HTR-8/SVneo (cell line): ENCODE results near the gene C12orf76.
"Not testable (repeated sequence)": the region's sequence is repeated elsewhere in the genome, so short reads cannot be mapped to it uniquely, and the experiment has no call there.

Experiments used
- DNase-seq: peaks from one replicate; pipeline ENCODE4 v3.0.0; 2011; ENCODE audit warnings: low spot score, mixed read lengths; ENCODE audit not compliant: insufficient read length
- FAIRE-seq: peaks from 2 replicates; lab custom pipeline; 2011; peaks lifted over from hg19 to GRCh38; lab: Jason Lieb, UNC

Gene C12orf76

DNA sequence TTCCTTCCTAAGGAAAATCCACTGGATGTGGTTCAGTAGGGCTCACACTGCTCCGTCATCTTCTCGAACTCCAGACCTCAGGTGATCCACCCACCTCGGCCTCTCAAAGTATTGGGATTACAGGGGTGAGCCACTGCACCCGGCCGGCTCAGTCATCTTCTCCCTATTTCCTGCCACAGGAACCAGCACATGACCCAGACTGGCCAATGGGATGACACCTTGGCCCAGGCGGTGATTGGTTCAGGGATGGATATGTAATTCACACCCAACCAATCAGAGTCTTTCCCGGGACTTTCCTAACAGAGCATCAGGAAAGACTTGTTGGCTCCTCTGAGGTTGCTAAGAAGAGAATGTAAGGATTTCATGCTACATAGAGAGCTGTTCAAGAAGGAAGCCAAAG is 19.2 kb upstream of the C12orf76 start:
- no peak for DNase-seq

DNA sequence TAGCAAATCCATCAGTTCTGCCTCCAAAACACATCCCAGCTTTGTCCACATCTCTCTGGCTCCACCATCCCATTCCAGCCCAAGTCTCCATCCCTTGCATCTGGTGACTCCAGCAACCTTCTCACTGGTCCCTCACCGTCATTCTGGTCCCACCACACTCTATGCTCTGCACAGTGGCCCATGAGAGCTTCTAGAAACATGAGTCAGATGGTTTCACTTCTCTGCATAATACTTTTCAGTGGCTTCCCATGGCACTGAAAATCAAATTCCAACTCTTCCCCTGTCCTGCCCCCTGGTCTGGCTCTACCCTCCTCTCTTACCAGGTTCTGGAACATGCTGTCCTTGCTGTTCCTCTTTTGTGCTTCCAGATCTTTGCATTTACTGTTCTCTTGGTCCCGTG is 17.2 kb upstream of the C12orf76 start:
- no peak for DNase-seq
- FAIRE-seq: no peak

More for the DNA sequence above, 19.2 kb upstream of the C12orf76 start:
- FAIRE-seq: no peak

DNA sequence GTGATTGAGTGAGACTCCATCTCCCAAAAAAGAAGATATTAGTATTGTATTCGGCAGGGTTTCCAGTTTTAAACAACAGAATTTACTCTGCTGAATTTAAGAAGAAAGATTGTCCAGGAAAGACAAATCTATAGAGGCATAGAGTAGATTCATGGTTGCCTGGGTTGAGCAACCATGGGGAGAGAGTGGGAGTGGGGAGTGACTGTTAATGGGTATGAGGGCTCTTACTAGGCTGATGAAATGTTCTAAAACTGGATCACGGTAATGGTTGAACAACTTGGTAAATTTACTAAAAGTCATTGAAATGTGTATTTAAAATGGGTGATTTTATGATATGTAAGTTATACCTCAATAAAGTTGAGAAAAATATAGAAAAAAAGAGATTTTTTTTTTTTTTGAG is 13.9 kb upstream of the C12orf76 start:
- DNase-seq (no peak), FAIRE-seq (no peak)

DNA sequence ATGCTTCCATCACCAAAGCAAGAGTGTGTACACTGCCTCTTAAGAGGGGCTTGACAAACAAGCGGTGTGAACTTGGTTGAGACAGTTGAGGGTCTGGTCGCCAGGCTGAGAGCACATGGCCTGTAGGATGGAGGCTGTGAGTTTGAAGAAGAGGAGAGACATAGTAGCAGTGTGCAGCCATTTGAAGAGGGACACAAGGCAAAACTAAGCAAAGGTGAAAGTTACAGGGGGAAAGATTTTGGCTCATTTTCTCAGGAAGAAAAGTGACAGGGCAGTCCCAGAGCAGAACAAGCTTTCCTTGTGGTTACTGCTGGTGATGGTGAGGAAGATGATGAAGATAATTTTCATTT is 11.3 kb upstream of the C12orf76 start:
- DNase-seq: no peak
- FAIRE-seq: no peak

DNA sequence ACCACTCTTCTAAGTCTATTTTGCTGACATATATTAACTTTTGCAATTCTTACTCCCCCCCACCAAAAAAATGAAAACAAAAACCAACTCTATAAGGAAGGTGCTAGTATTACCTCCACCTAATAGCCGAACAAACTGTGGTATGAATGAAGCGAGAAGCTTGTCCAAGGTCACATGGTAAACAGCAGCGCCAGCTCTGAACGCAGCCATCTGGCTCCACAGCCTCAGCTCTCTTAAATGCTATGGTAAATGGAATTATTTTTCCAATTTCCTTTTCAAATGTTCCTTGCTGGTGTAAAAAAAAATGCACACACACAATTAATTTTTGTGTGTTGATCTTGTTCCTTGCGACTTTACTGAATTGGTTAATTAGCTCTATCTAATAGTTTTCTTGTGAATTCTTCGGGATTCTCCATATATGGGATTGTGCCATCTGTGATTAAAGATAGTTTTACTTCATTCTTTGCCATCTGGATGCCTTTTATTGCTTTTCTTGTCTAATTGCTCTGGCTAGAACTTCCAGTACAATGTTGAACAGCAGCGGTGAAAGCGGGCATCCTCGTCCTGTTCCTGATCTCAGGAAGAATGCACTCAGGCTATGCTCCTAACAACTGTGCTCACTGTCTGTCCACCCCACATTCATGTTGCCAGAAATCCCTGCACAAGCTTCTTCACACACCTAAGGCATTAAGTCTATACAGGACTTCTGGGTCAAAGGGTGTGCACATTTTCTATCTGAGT is 10.7 kb upstream of the C12orf76 start:
- DNase-seq: no peak
- FAIRE-seq: no peak

DNA sequence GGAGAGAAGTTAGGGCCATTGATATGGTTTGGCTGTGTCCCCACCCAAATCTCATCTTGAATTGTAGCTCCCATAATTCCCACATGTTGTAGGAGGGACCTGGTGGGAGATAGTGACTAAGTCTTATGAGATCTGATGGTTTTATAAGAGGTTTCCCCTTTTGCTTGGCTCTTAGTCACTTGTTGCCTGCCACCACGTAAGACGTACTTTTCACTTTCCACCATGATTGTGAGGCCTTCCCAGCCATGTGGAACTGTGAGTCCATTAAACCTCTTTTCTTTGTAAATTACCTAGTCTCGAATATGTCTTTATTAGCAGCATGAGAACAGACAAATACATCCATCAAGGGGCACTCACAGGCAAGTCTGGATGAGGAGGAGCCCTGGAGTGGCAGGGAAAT is 8.3 kb upstream of the C12orf76 start:
- FAIRE-seq, DNase-seq: not testable (repeated sequence)

DNA sequence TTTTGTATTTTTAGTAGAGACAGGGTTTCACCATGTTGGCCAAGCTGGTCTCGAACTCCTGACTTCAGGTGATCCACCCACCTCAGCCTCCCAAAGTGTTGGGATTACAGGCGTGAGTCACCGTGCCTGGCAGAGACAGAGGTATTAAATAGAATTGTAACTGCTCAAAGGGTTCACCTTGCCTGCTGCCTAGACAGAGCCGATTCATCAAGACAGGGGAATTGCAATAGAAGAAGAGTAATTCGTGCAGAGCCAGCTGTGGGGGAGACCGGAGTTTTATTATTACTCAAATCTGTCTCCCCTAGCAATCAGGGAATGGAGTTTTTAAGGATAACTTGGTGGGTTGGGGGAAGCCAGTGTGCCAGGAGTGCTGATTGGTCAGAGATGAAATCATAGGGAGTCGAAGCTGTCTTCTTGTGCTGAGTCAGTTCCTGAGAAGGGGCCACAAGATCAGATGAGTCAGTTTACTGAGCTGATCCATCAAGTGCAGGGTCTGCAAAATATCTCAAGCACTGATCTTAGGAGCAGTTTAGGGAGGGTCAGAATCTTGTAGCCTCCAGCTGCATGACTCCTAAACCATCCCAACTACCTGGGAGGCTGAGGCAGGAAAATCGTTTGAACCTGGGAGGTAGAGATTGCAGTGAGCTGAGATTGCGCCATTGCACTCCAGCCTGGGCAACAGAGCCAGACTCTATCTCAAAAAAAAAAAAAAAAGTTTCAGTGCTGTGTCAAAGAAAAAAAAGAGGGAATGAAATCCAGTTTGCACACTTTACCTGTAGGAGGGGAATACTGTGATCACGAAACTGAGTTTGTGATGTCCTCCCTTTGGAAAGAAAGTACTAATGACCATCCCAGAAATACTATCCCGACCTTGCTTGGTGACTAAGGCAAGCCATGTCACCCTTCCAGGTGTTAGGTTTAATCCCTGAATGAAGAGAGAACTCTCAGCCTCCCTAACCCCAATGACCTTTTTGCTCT is 7.3 kb upstream of the C12orf76 start:
- FAIRE-seq, DNase-seq: not testable (repeated sequence)

DNA sequence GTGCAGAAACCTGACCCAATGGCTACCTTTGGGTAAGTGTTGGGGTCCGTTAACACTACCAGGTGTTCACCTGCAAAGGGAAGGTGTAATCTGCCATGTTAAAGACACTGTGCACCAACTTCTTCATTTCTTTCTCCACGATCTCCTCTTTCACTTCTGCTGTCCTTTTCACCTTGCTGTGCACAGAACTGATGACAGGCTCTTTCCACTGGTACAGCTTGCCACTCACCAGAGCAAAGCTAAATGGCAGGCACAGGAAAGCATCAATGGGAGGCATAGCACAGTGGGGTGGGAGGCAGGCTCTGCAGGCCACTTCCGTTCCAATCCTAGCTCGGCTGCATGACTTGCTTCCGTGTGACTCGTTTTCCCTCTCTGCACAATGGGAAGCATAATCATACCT is 2.6 kb upstream of the C12orf76 start:
- no peak for DNase-seq
- FAIRE-seq: no peak

DNA sequence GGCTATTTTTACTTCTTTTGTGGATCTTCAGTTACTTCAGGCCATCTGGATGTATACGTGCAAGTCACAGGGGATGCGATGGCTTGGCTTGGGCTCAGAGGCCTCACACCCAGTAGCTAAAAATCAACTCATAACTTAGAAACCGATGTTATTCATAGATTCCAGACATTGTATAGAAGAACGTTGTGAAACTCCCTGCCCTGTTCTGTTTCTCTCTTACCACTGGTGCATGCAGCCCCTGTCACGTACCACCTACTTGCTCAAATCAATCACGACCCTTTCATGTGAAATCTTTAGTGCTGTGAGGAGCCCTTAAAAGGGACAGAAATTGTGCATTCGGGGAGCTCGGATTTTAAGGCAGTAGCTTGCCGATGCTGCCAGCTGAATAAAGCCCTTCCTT is 1.3 kb upstream of the C12orf76 start:
- not testable (repeated sequence) for FAIRE-seq, DNase-seq

DNA sequence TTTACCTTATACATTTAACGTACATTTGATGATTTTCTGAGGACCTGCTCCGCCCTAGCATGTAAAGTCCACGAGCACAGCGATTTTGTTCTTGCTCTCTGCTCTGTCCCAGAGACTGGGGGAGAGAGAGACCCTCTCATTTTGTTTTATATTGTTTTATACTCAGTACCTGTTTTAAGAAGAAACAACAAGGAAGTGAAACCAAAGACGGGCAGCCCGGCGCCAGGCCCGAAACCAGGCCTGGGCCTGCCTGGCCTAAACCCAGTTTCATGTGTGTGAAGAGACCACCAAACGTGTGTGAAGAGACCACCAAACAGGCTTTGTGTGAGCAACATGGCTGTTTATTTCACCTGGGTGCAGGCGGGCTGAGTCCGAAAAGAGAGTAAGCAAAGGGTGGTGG is 712 bp upstream of the C12orf76 start:
- not testable (repeated sequence) for DNase-seq, FAIRE-seq

DNA sequence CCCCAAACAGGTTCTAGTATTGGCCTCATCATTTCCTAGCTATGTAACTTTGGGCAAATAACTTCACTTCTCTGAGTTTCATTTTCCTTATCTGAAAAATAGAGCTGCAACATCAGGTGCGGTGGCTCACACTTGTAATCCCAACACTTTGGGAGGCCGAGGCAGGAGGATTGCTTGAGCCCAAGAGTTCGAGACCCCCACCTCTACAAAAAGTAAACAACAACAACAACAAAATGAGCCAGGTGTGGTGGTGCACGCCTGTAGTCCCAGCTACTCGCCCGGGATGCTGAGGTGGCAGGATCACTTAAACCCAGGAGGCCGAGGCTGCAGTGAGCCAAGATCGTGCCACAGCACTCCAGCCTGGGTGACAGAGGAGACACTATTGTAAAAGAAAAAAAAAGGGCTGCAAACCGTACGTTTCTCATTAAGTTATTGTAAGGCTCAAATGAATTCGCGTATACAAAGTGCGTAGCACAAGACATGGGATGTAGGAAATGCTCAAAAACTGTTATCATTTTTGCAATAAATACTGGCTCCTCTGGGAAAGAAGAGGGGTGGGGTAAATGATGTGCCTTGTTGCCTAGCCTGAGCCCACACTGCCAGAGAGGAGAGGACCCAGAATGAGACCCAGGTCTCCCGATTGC is 903 bp downstream of the C12orf76 start:
- FAIRE-seq: no peak
- no peak for DNase-seq

DNA sequence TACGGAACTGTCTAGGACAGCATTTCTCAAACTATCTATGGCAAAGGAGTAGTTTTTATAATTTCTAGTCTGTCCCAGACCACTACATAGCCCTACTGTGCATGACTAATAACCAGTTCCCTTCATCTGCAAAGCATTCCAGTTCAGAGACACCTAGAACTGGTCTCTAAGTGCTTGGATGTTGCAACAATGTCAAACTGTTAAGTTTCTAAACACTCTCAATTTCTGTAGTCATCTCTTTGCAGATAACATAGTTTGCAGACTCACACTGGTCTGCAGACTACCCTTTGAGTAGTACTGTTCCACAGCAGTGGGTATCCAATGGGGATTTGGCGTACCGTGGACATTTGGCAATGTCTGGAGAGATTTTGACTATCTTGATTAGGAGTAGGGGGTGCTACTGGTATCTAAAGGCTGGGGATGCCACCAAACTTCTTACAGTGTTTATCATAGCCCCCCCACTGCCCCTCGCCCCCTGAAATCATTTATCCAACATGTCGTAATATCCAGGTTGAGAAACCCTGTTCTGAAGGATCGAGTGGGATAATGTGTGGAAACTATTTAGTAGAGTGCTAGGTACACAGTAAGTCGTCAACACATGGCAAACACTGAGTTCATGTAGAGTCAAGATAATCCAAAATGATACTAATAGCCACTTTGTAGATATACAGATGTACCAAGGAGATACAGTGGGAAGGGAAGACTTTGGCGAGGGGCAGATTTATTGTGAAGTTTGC is 1.7 kb downstream of the C12orf76 start:
- DNase-seq (no peak), FAIRE-seq (no peak)

DNA sequence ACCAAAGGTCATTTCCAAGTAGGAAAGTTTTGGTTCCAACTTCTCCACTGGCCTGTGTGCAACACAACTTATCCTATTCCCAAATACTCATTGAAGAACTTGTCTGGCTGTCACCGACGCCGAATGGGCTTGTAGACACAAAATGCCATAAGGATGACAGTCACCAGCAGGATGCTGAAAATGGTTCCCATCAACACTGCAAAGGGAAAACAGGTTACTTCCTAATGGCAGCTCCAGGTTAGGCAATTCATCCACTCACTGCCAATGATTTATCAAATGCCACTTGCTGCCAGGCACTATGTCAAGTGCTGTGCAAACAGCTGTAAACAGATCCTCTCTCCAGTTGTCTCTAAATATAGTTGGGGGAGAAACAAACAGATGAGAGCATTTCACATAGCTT is 6.1 kb downstream of the C12orf76 start:
- FAIRE-seq: no peak
- DNase-seq: no peak

DNA sequence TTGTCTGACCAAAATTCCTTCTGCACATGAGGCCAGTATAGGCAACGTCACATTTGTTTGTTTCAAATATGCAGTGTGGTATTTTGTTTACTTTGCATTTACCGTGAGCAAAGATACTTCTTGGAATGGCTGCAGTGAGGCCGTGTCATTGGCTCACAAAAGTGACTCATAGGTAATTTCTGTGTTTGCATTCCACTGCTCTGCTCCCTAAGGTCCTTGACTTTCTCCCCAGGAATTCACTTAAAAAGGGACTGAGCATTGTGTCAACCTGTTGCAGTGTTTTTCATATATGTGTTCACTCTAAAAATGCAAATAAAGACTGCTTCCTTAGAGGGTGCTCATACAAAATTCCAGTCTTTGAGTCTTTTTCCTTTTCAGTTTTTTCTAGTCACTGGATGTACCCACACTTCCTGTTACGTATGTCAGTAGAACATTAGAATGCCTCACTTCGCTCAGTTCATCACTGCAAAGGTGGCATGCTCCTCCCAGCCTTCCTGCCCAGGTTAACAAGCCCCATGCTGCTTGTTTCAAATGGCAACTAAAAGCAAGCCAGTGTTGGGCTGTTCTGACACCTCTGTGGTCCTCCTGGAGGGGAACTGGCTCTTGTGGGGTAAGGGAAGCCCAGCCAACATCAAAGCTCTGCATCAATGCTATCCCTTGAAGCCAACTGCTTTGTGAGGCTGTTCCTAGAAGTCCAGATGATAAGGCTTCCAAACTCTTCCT is 9.1 kb downstream of the C12orf76 start:
- DNase-seq (peak; percentile 76), FAIRE-seq (peak; percentile 69)

DNA sequence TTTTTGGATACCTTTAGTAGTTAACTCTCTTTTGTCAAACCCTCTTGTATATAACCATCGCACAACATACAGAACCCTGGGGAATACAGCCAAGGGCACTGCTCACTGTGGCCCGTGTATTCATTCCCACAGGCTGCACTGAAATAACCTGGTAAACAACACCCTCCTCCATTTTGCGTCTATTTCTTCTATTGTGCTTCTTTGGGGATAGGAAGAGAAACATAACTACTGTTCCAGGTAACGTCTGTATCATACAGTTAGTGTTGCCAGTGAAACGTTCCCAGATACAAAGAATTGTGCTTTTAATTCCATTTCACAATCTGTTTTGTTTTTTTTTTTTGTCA is 9.6 kb downstream of the C12orf76 start:
- FAIRE-seq (no peak), DNase-seq (no peak)

DNA sequence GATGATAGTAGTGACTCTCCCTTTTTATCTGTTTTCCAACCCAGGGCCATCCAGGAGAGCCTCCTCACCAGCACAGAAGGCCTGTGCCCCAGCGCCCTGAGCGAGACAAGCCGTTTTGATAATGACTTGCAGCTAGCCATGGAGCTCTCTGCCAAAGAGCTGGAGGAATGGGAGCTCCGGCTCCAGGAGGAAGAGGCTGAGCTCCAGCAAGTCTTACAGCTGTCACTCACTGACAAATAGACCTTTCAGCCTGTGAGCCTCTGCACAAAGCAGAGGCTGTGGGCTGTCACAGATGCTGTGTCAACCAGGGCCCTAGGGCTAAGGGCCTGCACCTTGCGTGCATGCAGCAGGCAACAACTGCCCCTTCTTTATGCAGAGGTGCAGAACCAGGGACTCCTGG is 11.0 kb downstream of the C12orf76 start:
- DNase-seq: no peak
- no peak for FAIRE-seq

DNA sequence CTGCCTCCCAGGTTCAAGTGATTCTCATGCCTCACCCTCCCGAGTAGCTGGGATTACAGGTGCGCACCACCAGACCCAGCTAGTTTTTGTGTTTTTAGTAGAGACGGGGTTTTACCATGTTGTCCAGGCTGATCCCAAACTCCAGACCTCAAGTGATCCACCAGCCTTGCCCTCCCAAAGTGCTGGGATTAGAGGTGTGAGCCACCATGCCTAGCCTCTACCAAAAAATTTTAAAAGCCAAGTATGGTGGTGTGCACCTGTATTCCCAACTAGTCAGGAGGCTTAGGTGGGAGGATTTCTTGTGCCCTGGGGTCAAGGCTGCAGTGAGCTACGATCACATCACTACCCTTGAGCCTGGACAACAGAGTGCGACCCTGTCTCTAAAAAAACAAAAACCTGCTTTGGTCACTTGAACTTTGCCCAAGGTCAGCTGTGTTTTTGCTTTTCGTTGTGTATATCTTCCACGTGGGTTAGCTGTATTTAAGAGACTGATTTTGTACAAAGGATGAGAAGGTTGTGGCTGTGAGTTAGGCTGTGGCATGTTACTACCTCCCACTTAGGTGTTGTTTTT is 12.7 kb downstream of the C12orf76 start:
- FAIRE-seq: no peak
- DNase-seq: no peak

DNA sequence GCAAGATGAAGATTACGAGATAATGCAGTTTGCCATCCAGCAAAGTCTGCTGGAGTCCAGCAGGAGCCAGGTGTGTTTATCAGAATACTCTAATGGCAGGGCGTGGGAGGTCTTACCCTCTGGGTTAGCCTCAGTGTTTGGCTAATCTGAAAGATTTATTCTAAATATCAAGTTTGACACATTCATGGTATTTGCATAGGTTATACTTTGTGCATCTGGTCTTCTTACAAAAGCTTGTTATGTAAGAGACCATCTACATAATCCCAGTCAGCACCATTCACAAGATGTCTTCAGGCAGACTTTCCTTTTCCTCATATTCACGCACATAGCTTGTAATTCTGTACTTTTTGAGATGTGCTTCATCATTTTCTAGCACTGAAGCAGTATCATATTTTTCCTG is 14.4 kb downstream of the C12orf76 start:
- no peak for DNase-seq

DNA sequence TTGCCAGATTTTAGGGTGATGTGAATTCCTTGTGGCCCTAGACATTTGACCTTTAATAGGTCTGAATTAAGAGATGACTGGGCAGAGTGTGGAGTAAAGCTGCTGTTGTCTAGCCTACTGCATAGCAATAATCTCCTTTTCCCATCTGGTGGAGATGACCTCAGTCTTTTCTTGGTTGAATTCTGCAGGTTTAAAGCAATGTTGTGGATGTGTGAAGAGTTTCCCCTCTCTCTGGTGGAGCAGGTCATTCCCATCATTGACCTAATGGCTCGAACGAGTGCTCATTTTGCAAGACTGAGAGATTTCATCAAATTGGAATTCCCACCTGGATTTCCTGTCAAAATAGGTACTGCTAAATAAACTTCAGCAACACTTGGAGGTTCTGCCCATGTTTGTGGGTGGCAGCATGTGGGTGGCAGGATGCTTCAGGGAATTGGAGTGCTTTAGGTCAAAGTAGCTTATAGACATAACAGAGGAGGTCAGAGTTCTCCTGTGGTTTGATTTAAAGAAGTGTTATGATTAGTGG is 19.0 kb downstream of the C12orf76 start:
- DNase-seq (no peak), FAIRE-seq (no peak)

More for the DNA sequence above, 14.4 kb downstream of the C12orf76 start:
- no peak for FAIRE-seq
